Bronchial epithelial cell (primary cell): ENCODE measurements around the gene ATOH1. TPM values are rescaled to one million over a fixed set of nuclear protein-coding genes. Genes with fewer than 3 reads are reported as not detected.

Experiments used
- DNase-seq: peaks from one replicate; pipeline ENCODE4 v3.0.0-alpha.2; 2010; ENCODE audit warnings: low read depth
- FAIRE-seq: peaks from 2 replicates; lab custom pipeline; 2011; peaks lifted over from hg19 to GRCh38; lab: Jason Lieb, UNC
- H3K27me3 ChIP-seq: 2 replicates; pipeline ENCODE4 v1.5.1; 2011; ENCODE audit warnings: low read length; ENCODE audit not compliant: control insufficient read depth, insufficient read depth
- H3K36me3 ChIP-seq: 2 replicates; pipeline ENCODE4 v1.5.1; 2011; ENCODE audit warnings: low read length; ENCODE audit not compliant: control insufficient read depth, insufficient read depth
- H3K4me3 ChIP-seq: 2 replicates; pipeline ENCODE4 v1.5.1; 2011; ENCODE audit warnings: mild to moderate bottlenecking, low read depth, low read length, control low read depth
- total RNA-seq: library from RNA; depleted of rRNA; stranded (reverse); fragments of >200 nt; gene quantifications from 2 replicates; pipeline ENCODE4 v1.2.1, GENCODE V29; 2014
- TF ChIP-seq, protein P1 (sequence below): IDR thresholded peaks from 2 replicates; pipeline ENCODE4 v1.5.1; 2011; ENCODE audit warnings: mild to moderate bottlenecking, moderate library complexity, low read length, control low read depth, inconsistent platforms; ENCODE audit not compliant: insufficient read depth, severe bottlenecking

Gene ATOH1
- total RNA-seq, 1 donor from 2014 or later, result not detected

GRCh38 chr4:93839704-93840103 lies 11.2 kb downstream of the ATOH1 start:
- Histone ChIP-seq H3K36me3 (no peaks in the 10 kb centered on the region), H3K4me3 (no peak overlapping the region), H3K27me3 (no peaks in the 10 kb centered on the region)
- DNase-seq (no peak), FAIRE-seq (no peak)
- TF ChIP-seq, protein P1, sequence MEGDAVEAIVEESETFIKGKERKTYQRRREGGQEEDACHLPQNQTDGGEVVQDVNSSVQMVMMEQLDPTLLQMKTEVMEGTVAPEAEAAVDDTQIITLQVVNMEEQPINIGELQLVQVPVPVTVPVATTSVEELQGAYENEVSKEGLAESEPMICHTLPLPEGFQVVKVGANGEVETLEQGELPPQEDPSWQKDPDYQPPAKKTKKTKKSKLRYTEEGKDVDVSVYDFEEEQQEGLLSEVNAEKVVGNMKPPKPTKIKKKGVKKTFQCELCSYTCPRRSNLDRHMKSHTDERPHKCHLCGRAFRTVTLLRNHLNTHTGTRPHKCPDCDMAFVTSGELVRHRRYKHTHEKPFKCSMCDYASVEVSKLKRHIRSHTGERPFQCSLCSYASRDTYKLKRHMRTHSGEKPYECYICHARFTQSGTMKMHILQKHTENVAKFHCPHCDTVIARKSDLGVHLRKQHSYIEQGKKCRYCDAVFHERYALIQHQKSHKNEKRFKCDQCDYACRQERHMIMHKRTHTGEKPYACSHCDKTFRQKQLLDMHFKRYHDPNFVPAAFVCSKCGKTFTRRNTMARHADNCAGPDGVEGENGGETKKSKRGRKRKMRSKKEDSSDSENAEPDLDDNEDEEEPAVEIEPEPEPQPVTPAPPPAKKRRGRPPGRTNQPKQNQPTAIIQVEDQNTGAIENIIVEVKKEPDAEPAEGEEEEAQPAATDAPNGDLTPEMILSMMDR, result no peak

DNA sequence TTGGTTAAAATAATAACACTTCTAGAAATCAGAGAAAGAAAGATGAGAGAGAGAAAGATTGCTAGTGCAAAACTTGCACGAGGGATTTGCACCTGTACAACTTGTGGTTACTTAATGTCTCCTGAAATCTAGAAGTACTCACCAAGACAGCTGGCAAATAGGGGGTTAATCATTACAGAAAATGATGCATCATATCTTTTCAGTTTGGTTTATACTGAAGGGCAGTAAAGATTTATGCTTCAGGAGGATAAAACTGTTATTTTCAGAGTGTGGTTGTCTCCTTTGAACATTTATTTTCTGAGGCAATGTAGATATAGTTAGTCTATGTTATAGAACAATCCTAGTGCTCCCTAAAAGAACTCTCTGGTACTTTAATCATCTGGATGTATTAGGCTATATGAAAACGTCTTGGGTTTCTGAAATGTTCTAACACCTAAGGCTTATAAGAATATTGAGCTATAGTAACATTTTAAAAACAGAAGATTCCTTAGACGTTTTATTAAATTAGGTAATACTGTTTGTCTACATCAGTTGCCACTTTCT lies 13.3 kb downstream of the ATOH1 start:
- FAIRE-seq, result no peak
- no peaks in the 10 kb centered on the region for H3K27me3 ChIP-seq
- no peaks in the 10 kb centered on the region for H3K36me3 ChIP-seq
- TF ChIP-seq, protein P1, result no peak
- no peak overlapping the region for H3K4me3 ChIP-seq
- DNase-seq, result no peak

DNA sequence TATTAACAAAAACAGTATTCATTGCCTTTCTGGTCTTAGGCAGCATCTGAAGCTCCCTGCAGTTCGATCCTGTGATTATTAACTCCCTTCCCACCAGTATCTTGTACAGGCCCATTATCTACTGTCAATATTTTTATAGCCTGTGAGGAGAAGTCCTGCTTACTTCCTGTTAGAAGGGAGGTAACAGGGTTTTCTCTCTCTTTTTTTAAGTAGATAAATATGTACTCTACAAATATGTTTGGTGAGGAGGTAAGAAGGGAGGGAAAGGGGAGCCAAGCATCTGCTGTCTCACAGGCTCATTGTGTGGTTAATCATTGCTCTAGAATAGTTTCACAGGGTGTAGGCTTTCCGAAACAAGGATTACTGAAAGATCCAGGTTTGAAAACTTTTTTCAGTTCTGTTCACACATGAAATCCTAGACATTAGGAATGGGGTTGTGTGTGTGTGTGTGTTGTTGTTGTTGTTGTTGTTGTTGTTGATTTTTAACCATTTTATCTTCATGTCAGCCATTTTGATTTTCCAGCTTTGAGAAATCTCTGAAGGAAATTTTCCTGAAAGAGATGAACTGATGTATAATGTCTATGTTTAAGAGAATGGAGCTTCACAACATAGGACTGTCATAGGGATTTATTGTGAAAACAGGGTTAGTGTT lies 14.2 kb downstream of the ATOH1 start:
- DNase-seq (no peak), FAIRE-seq (no peak)
- Histone ChIP-seq H3K36me3 (no peaks in the 10 kb centered on the region), H3K4me3 (no peak overlapping the region), H3K27me3 (no peaks in the 10 kb centered on the region)
- TF ChIP-seq, protein P1, result no peak

- H3K27me3 ChIP-seq, result no peaks in the 10 kb centered on the region
- no peaks in the 10 kb centered on the region for H3K36me3 ChIP-seq
- DNase-seq, result no peak
- TF ChIP-seq, protein P1, result no peak
- FAIRE-seq, result no peak
- no peak overlapping the region for H3K4me3 ChIP-seq
Observed at GRCh38 chr4:93843772-93844171, 15.2 kb downstream of the ATOH1 start.

GRCh38 chr4:93852680-93853079 lies 24.1 kb downstream of the ATOH1 start:
- no peaks in the 10 kb centered on the region for H3K36me3 ChIP-seq
- H3K27me3 ChIP-seq, result no peaks in the 10 kb centered on the region
- no peak overlapping the region for H3K4me3 ChIP-seq
- TF ChIP-seq, protein P1, result no peak
- FAIRE-seq, result no peak
- no peak for DNase-seq

- DNase-seq, result no peak
- H3K27me3 ChIP-seq, result no peaks in the 10 kb centered on the region
- no peak overlapping the region for H3K4me3 ChIP-seq
- TF ChIP-seq, protein P1, result no peak
- H3K36me3 ChIP-seq, result no peaks in the 10 kb centered on the region
- FAIRE-seq, result no peak
Observed at GRCh38 chr4:93855926-93856325, 27.4 kb downstream of the ATOH1 start.
